Fibroblast of skin of left quadriceps (primary cell): ENCODE results near the gene PDE1A.

Source experiments
- DNase-seq, 2 experiments: peaks; one replicate each; pipeline ENCODE4 v3.0.0-alpha.2; 2013; ENCODE audit warnings: low read depth in 2 of 2

PDE1A gene

GRCh38 chr2:182426918-182427240 is at the start of gene PDE1A:
PDE1A (minus strand) TSS chr2:182427036.
- DNase-seq = no peak

GRCh38 chr2:182473635-182474034 is 46.8 kb upstream of the PDE1A start:
- DNase-seq = no peak

GRCh38 chr2:182463760-182464159 is 36.9 kb upstream of the PDE1A start:
- DNase-seq = no peak

GRCh38 chr2:182456784-182457183 is 29.9 kb upstream of the PDE1A start:
- no peak for DNase-seq

GRCh38 chr2:182452456-182452990 is 25.7 kb upstream of the PDE1A start:
- DNase-seq = no peak

- DNase-seq = no peak
Measured at GRCh38 chr2:182448371-182448770, 21.5 kb upstream of the PDE1A start.

- peak; percentile 18 to 29 for DNase-seq
Measured at GRCh38 chr2:182447863-182448262, 21.0 kb upstream of the PDE1A start.

- DNase-seq = no peak
Measured at GRCh38 chr2:182447163-182447562, 20.3 kb upstream of the PDE1A start.

GRCh38 chr2:182446087-182446486 is 19.3 kb upstream of the PDE1A start:
- DNase-seq = no peak

- DNase-seq = no peak
Measured at GRCh38 chr2:182445391-182445965, 18.6 kb upstream of the PDE1A start.

GRCh38 chr2:182444806-182445205 is 18.0 kb upstream of the PDE1A start:
- no peak for DNase-seq

GRCh38 chr2:182444170-182444569 is 17.3 kb upstream of the PDE1A start:
- DNase-seq = no peak

- DNase-seq = no peak
Measured at GRCh38 chr2:182436252-182436651, 9.4 kb upstream of the PDE1A start.

GRCh38 chr2:182435754-182436153 is 8.9 kb upstream of the PDE1A start:
- DNase-seq = no peak

- DNase-seq = no peak
Measured at GRCh38 chr2:182432051-182432450, 5.2 kb upstream of the PDE1A start.

GRCh38 chr2:182428476-182428875 is 1.6 kb upstream of the PDE1A start:
- no peak for DNase-seq

GRCh38 chr2:182426082-182426917 is 536 bp downstream of the PDE1A start:
- DNase-seq = no peak

GRCh38 chr2:182422864-182423263 is 4.0 kb downstream of the PDE1A start:
- DNase-seq = no peak

- no peak for DNase-seq
Measured at GRCh38 chr2:182420669-182421068, 6.2 kb downstream of the PDE1A start.

- no peak for DNase-seq
Measured at GRCh38 chr2:182416861-182417260, 10.0 kb downstream of the PDE1A start.

GRCh38 chr2:182416191-182416590 is 10.6 kb downstream of the PDE1A start:
- no peak for DNase-seq

GRCh38 chr2:182415771-182416170 is 11.1 kb downstream of the PDE1A start:
- no peak for DNase-seq

- no peak for DNase-seq
Measured at GRCh38 chr2:182412858-182413257, 14.0 kb downstream of the PDE1A start.
